Activated CD4-positive, alpha-beta memory T cell treated with anti-CD3 and anti-CD28 coated beads for 36 hours (primary cell): Measurements from ENCODE around the gene UBALD2. TPM values are rescaled to one million over a fixed set of nuclear protein-coding genes. Genes with fewer than 3 reads are reported as not detected.
A peak's percentile ranks its signal among the peaks of the same experiment; 100 is the strongest.
"Not testable (repeated sequence)": the region's sequence is repeated elsewhere in the genome, so short reads cannot be mapped to it uniquely, and the experiment has no call there.

Experiments
- CTCF ChIA-PET: fragments of 350-600 bp; sonication (Branson Sonifier 250); formaldehyde crosslinking; loops from one replicate; lab custom pipeline; 2021; ENCODE audit warnings: antibody characterized with exemption, inconsistent platforms; lab: Charles Lee
- POLR2A ChIA-PET: fragments of 350-600 bp; sonication (Branson Sonifier 250); formaldehyde crosslinking; loops from one replicate; lab custom pipeline; 2021; ENCODE audit warnings: antibody characterized with exemption; lab: Charles Lee
- DNase-seq: peaks from one replicate; pipeline ENCODE4 v3.0.0-alpha.2; 2020
- H3K27ac Mint-ChIP-seq: one replicate; pipeline ENCODE4 v1.8.0; 2021; ENCODE audit warnings: mixed read lengths
- H3K27me3 Mint-ChIP-seq: one replicate; pipeline ENCODE4 v1.8.0; 2021; ENCODE audit warnings: mixed read lengths
- H3K36me3 Mint-ChIP-seq: one replicate; pipeline ENCODE4 v1.8.0; 2021; ENCODE audit warnings: mixed read lengths
- H3K4me1 Mint-ChIP-seq: one replicate; pipeline ENCODE4 v1.8.0; 2021; ENCODE audit warnings: low read depth, mixed read lengths
- H3K4me3 Mint-ChIP-seq: one replicate; pipeline ENCODE4 v1.8.0; 2021; ENCODE audit warnings: mild to moderate bottlenecking, mixed read lengths
- H3K9me3 Mint-ChIP-seq: one replicate; pipeline ENCODE4 v1.8.0; 2021; ENCODE audit warnings: mixed read lengths
- intact Hi-C: fragments of 100-400 bp; cut with micrococcal nuclease; formaldehyde crosslinking; loops from one replicate; pipeline ENCODE4 v1.15.1; 2023
- total RNA-seq, 2 experiments: library from RNA; stranded (reverse); gene quantifications; one replicate each; pipeline ENCODE4 v1.2.3, GENCODE V29; 2021

UBALD2 gene
- total RNA-seq, 2 experiments from 2014 or later = 317 TPM

DNA sequence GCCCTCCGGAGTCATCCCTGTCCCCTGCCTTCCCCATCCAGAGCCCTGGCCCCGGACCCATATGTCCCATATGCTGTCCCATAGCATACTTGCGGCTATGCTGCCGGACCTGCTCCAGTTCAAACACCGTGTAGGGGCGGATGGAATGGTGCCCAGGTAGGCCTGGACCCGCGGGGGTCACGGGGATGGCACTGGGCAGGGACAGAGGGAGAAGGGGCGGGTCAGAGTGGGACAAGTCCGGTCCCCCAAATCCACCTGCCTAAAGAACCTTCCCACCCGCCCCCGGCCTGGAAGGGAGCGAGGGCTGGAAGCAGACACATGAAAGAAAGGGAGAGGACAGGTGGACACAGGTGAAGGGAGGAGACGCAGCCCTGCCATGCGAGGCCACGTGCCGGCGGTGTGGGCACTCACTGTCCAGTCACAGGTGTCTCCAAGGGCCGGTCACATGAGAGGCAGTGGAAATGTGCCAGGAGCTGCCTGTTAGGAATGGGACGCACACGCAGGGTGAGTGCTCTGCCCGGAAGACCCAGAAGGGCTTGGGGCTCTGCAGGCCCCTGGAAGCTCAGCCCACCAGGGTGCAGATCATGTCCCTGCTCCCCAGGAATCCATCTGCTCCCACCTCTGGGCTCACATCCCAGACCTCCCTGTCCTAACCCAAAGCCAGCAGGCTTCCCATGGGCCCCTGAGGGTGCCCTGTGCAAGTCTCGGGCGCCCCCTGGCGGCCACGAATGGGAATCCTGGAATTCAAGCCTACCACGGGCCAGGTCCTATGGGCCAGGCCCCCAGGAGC lies 14.0 kb downstream of the UBALD2 start:
- H3K27ac Mint-ChIP-seq = no peak overlapping the region
- intact Hi-C loops = loop anchor here (1.0 to 10.0 kb wide), 2 partner anchors 158 to 374 kb away; partner anchors contain the start of gene MRPL38
- POLR2A ChIA-PET = interaction anchor here (0.6 to 1.7 kb wide), 7 partner anchors 12 to 160 kb away, joined by 3 to 14 read pairs (median 3); no protein-coding TSS in a partner anchor

DNA sequence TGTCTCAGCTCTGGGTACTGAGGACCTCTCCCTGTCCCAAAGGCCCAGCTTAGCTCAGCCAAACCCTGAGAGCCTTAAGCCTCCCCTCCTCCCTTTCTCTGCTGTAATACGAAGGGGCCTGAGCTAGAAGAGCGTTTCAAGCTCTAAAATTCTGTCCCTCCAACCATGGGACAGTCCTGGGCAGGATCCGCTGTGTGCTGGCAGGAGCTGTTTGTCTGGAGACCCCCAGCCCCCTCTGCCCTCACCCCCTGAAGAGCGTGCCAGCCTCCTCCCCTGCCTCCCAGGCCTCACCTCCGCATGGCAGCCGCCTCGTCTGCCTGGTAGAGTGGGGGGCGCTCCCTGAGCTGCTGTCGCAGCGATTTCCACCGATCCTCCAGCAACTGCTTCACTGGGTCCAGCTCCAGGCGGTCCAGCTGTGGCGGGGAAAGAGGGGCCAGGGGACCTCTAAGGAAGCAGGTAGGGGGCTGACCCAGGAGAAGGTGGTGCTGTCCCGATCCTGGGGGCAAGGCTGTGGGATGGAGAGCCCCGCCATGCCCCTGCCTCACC lies 14.7 kb downstream of the UBALD2 start:
- Mint-ChIP-seq H3K27ac (no peak overlapping the region), H3K4me1 (peaks cover 11% of the 10 kb centered on the region), H3K36me3 (no peaks in the 10 kb centered on the region), H3K4me3 (no peak overlapping the region), H3K9me3 (no peaks in the 10 kb centered on the region), H3K27me3 (no peaks in the 10 kb centered on the region)
- CTCF ChIA-PET = interaction anchor here (0.6 to 5.8 kb wide), 71 partner anchors 9 to 384 kb away, joined by 3 to 337 read pairs (median 6); partner anchors contain the start of genes ACOX1, EXOC7, FOXJ1 and PRPSAP1
- DNase-seq = no peak
- POLR2A ChIA-PET = interaction anchor here (0.7 to 1.7 kb wide), 6 partner anchors 13 to 384 kb away, joined by 3 to 14 read pairs (median 4); no protein-coding TSS in a partner anchor
- intact Hi-C loops = loop anchor here (1.0 to 10.0 kb wide), 2 partner anchors 159 to 375 kb away; partner anchors contain the start of gene MRPL38

More for the DNA sequence above, 14.0 kb downstream of the UBALD2 start:
- no peaks in the 10 kb centered on the region for H3K36me3 Mint-ChIP-seq
- peaks cover 14% of the 10 kb centered on the region for H3K4me1 Mint-ChIP-seq
- no peak overlapping the region for H3K4me3 Mint-ChIP-seq
- peak; percentile 90 for DNase-seq
- no peaks in the 10 kb centered on the region for H3K27me3 Mint-ChIP-seq
- H3K9me3 Mint-ChIP-seq = no peaks in the 10 kb centered on the region
- CTCF ChIA-PET = interaction anchor here (0.6 to 5.8 kb wide), 74 partner anchors 8 to 383 kb away, joined by 3 to 337 read pairs (median 6); partner anchors contain the start of genes ACOX1, EXOC7, FOXJ1 and PRPSAP1

DNA sequence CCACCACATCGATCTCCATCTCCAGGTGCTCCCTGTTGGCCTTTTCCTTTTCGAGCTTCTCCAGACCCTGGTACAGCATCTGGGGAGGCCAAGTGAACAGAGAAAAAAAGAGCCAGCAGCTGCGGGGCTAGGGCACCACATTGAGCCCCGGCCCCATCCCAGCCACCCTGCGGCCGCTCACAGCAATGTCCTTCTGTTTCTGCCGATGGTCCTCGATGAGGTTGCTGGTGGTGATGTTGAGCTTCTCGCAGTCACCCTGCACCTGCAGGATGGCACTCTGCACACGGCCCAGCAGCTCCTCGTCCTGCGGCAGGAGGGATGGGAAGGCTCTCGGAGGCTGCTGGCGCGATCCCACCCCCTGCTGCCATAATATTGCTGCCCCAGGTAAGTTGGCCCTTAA lies 15.5 kb downstream of the UBALD2 start:
- Mint-ChIP-seq H3K27ac (no peak overlapping the region), H3K4me1 (peaks cover 11% of the 10 kb centered on the region), H3K4me3 (no peak overlapping the region), H3K27me3 (no peaks in the 10 kb centered on the region), H3K36me3 (no peaks in the 10 kb centered on the region), H3K9me3 (no peaks in the 10 kb centered on the region)
- CTCF ChIA-PET = interaction anchor here (0.9 to 5.8 kb wide), 20 partner anchors 13 to 273 kb away, joined by 3 to 337 read pairs (median 12); partner anchors contain the start of genes EXOC7, FOXJ1 and SPHK1
- no peak for DNase-seq
- POLR2A ChIA-PET = no interaction called here
- intact Hi-C loops = no loop called here

DNA sequence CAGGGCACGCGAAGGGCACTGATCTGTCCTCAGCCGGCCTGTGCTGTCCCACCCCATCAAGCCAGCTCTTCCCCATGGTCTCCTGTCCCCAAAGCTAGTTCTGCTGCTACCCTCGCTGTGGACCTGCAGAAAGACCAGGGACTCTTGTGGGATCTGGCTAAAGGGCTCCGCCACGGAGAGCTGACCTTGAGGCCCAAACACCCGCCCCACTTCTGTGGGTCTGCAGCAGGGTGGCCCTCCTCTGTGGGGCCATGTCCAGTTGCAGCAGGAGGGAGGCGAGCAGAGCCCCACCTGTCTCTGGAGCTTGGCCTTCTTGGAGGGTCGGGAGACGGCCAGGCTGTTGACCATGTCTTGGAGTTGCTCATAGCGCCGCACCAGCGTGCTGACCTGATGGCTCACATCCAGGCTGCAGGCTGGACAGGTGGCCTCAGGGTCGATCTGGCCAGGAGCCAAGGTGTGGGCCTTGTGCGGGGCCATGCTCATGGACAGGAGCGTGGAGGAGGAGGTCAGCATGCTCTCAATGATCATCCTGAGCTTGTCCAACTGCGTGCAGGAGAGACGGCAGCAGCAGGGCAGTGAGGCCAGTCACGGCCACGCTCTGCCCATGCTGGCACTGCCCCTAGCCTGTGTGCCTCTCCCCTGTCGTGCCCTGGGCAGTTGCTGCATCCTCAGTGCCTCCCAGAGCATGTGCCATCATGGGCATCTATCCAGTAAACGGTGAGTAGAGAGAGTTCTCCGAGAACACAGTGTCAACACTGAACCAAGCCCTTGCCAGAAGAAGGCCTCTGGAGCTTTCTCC lies 16.6 kb downstream of the UBALD2 start:
- no peaks in the 10 kb centered on the region for H3K36me3 Mint-ChIP-seq
- no peaks in the 10 kb centered on the region for H3K27me3 Mint-ChIP-seq
- intact Hi-C loops = no loop called here
- peaks cover 4% of the 10 kb centered on the region for H3K4me1 Mint-ChIP-seq
- ChIA-PET POLR2A (no interaction called here), CTCF (interaction anchor here (3.9 to 5.8 kb wide), 3 partner anchors 100 to 268 kb away, joined by 35 to 337 read pairs (median 114); no protein-coding TSS in a partner anchor)
- H3K27ac Mint-ChIP-seq = no peak overlapping the region
- no peak overlapping the region for H3K4me3 Mint-ChIP-seq
- H3K9me3 Mint-ChIP-seq = no peaks in the 10 kb centered on the region
- no peak for DNase-seq

DNA sequence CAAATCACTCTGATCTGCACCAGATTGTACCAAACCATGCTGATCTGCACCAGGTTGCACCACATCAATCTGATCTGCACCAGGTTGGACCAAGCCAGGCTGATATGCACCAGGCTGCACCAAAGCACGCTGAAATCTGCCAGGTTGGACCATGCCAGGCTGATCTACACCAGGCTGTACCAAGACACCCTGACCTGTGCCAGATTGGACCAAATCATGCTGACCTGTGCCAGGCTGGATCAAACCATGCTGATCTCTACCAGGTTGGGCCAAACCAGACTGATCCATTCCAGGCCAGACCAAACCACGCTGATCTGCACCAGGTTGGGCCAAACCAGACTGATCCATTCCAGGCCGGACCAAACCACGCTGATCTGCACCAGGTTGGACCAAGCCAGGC lies 27.4 kb downstream of the UBALD2 start:
- Mint-ChIP-seq H3K9me3 (no peaks in the 10 kb centered on the region), H3K4me1 (no peaks in the 10 kb centered on the region), H3K27me3 (no peaks in the 10 kb centered on the region), H3K27ac (no peak overlapping the region), H3K4me3 (no peak overlapping the region), H3K36me3 (no peaks in the 10 kb centered on the region)
- intact Hi-C loops = no loop called here
- DNase-seq = no peak
- ChIA-PET CTCF (no interaction called here), POLR2A (no interaction called here)

DNA sequence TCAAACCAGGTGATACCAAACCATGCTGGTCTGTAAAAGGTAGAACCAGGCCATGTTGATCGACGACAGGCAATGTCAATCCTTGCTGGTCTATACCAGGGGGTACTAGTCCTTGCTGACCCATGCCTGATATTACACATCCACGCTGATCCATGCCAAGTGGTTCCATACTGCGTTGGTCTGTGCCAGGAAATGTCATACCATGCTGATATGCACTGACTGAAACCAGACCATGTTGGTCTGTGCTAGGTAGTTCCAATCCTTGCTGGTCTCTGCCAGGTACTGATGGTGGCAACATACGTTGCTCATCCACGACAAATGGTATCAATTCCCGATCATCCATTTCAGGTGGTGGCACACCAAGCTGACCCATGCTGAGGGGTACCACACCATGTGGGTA lies 28.0 kb downstream of the UBALD2 start:
- CTCF ChIA-PET = no interaction called here
- no peaks in the 10 kb centered on the region for H3K36me3 Mint-ChIP-seq
- H3K27me3 Mint-ChIP-seq = no peaks in the 10 kb centered on the region
- no peaks in the 10 kb centered on the region for H3K9me3 Mint-ChIP-seq
- intact Hi-C loops = no loop called here
- DNase-seq = no peak
- no peaks in the 10 kb centered on the region for H3K4me1 Mint-ChIP-seq
- H3K4me3 Mint-ChIP-seq = no peak overlapping the region
- POLR2A ChIA-PET = no interaction called here
- no peak overlapping the region for H3K27ac Mint-ChIP-seq

DNA sequence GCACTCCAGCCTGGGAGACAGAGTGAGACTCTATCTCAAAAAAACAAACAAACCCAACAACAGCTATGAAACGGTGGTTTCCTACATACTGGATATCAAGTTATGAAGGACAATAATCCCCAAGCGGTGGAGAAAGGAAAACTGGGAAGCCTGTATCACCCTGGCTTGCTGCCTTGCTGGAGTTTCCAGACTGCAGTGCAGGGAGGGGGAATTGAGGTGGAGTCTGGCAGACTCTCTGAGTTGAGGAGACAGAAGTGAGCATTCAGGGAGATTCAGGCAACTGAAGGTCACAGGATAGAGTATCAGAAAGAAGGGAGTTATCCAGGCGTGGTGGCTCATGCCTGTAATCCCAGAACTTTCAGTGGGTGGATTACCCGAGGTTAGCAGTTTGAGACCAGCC lies 31.0 kb downstream of the UBALD2 start:
- H3K27ac Mint-ChIP-seq = no peak overlapping the region
- peaks cover 3% of the 10 kb centered on the region for H3K4me1 Mint-ChIP-seq
- ChIA-PET CTCF (interaction anchor here (0.7 to 3.4 kb wide), 6 partner anchors 17 to 284 kb away, joined by 3 to 13 read pairs (median 4); no protein-coding TSS in a partner anchor), POLR2A (no interaction called here)
- H3K27me3 Mint-ChIP-seq = no peaks in the 10 kb centered on the region
- H3K9me3 Mint-ChIP-seq = no peaks in the 10 kb centered on the region
- no peak overlapping the region for H3K4me3 Mint-ChIP-seq
- no peaks in the 10 kb centered on the region for H3K36me3 Mint-ChIP-seq
- intact Hi-C loops = no loop called here
- DNase-seq = no peak

DNA sequence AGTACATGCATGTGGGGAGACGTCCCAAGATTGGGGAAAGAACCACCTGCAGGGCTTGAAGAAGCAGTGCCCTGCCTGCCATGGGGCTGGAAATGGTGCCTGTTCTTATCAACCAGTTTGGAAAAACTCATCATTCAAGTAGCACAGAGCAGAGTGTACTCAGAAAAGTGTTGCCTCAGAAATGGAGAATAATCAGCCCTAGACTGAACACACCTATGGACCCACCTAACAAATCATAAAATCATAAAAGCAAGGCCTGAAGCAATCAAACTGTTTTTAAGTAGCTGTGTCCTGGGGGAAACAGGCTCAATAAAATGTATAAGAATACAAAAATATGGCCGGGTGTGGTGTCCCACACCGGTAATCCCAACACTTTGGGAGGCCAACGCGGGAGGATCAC lies 31.7 kb downstream of the UBALD2 start:
- CTCF ChIA-PET = interaction anchor here (1.7 to 3.6 kb wide), 3 partner anchors 18 to 282 kb away, joined by 4 to 23 read pairs (median 13); no protein-coding TSS in a partner anchor
- no peak overlapping the region for H3K4me3 Mint-ChIP-seq

DNA sequence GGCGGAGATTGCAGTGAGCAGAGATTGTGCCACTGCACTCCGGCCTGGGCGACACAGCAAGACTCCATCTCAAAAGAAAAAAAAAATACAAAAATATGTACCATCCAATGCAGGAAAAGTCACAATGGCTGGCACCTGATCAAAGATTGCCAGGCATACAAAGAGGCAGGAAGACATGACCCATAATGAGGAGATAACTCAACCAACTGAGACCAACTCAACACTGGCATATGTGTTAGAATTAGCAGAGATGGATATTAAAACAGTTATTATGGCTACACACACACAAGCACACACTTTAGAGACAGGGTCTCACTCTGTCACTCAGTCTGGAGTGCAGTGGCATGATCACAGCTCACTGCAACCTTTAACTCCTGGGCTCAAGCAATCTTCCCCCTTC lies 32.3 kb downstream of the UBALD2 start:
- ChIA-PET CTCF (interaction anchor here (1.5 to 8.4 kb wide), 5 partner anchors 18 to 283 kb away, joined by 3 to 152 read pairs (median 13); no protein-coding TSS in a partner anchor), POLR2A (no interaction called here)
- no peak for DNase-seq
- no peak overlapping the region for H3K27ac Mint-ChIP-seq
- intact Hi-C loops = no loop called here
- no peaks in the 10 kb centered on the region for H3K36me3 Mint-ChIP-seq
- H3K4me1 Mint-ChIP-seq = peaks cover 3% of the 10 kb centered on the region
- H3K27me3 Mint-ChIP-seq = no peaks in the 10 kb centered on the region
- H3K4me3 Mint-ChIP-seq = no peak overlapping the region
- no peaks in the 10 kb centered on the region for H3K9me3 Mint-ChIP-seq

More for the DNA sequence above, 31.7 kb downstream of the UBALD2 start:
- DNase-seq = no peak
- POLR2A ChIA-PET = no interaction called here
- intact Hi-C loops = no loop called here
- Mint-ChIP-seq H3K4me1 (peaks cover 3% of the 10 kb centered on the region), H3K27ac (no peak overlapping the region), H3K36me3 (no peaks in the 10 kb centered on the region), H3K27me3 (no peaks in the 10 kb centered on the region), H3K9me3 (no peaks in the 10 kb centered on the region)

DNA sequence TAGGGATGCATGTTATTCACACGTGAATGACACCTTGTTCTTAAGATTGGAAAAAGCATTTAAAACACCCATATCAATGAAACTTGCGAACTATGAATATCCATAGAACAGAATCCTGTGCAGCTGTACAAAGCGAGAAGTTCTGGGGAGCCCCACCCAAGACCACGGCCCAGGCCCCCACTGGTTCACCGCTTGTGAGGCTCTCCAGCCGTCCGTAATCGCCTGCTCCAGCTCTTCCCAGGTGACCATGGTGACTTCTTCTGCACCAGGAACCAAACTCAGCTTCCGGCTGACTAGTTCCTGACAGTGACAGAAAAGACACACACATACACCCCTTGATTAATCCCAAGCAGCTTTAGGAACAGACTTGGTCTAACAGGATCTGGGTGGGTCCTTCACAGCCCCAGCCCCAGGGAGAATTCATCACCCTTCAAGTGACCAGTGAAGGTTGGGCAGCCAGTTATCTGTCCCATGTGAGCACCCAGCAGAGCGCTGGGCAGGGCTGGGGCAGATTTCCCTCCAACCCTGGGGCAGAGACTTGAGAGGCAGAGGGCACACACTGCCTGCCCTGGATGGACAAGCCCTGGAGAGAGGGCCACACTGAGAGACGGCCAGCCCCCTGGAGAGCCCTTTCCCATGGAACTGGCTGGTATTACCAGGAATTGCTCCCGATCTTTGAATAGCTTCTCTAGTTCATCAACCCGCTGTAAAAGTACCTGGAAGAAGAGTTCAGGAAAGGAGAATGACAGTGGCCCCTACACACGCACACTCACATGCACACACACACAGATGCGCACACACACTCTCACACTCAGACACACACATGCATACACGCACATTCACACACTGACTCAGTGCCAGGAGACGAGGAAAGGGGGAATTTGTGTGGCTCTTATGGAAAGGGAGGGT lies 39.3 kb downstream of the UBALD2 start:
- no peaks in the 10 kb centered on the region for H3K27me3 Mint-ChIP-seq
- H3K4me3 Mint-ChIP-seq = no peak overlapping the region
- H3K36me3 Mint-ChIP-seq = no peaks in the 10 kb centered on the region
- no peak overlapping the region for H3K27ac Mint-ChIP-seq
- DNase-seq = no peak
- no peaks in the 10 kb centered on the region for H3K4me1 Mint-ChIP-seq
- intact Hi-C loops = no loop called here
- CTCF ChIA-PET = interaction anchor here (0.9 to 8.4 kb wide), 9 partner anchors 15 to 301 kb away, joined by 3 to 152 read pairs (median 7); partner anchors contain the start of gene SPHK1
- no peaks in the 10 kb centered on the region for H3K9me3 Mint-ChIP-seq
- POLR2A ChIA-PET = interaction anchor here (1.0 kb wide), 1 partner anchor 82 kb away, joined by 3 read pairs; no protein-coding TSS in a partner anchor

DNA sequence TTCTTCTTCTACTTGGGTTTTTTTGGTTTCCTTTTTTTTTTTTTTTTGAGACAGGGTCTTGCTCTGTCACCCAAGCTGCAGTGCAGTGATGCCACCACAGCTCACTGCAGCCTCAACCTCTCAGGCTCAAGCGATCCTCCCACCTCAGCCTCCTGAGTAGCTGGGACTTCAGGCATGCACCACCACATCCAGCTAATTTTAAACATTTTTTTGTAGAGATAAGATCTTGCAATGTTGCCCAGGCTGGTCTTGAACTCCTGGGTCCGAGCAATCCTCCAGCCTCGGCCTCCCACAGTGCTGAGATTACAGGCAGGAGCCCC lies 39.9 kb downstream of the UBALD2 start:
- H3K27me3 Mint-ChIP-seq, H3K36me3 Mint-ChIP-seq, H3K27ac Mint-ChIP-seq, H3K9me3 Mint-ChIP-seq, POLR2A ChIA-PET, intact Hi-C loops, H3K4me3 Mint-ChIP-seq, H3K4me1 Mint-ChIP-seq, DNase-seq: not testable (repeated sequence)
- CTCF ChIA-PET = interaction anchor here (5.7 to 8.4 kb wide), 2 partner anchors 80 to 94 kb away, joined by 51 to 152 read pairs; partner anchors contain the start of gene SPHK1
